Neuronal stem cell (in vitro differentiated cells): ENCODE measurements around the gene SLC66A2.
A peak's percentile ranks its signal among the peaks of the same experiment; 100 is the strongest.

ENCODE experiments used
- DNase-seq: peaks from one replicate; pipeline ENCODE4 v3.0.0-alpha.2; 2013; ENCODE audit warnings: low spot score
- H2AFZ ChIP-seq: one replicate; pipeline ENCODE4 v1.6.1; 2013; ENCODE audit warnings: mild to moderate bottlenecking, low read length, inconsistent platforms
- H2AK5ac ChIP-seq: 2 replicates; pipeline ENCODE4 v1.6.1; 2013; ENCODE audit warnings: low read depth, mild to moderate bottlenecking, inconsistent platforms, low read length, moderate library complexity, mixed read lengths
- H2BK120ac ChIP-seq: 2 replicates; pipeline ENCODE4 v1.6.1; 2013; ENCODE audit warnings: low read depth, mild to moderate bottlenecking, inconsistent platforms, low read length, moderate library complexity, mixed read lengths
- H2BK12ac ChIP-seq: one replicate; pipeline ENCODE4 v1.6.1; 2013; ENCODE audit warnings: low read length, inconsistent platforms
- H2BK15ac ChIP-seq: 2 replicates; pipeline ENCODE4 v1.6.1; 2013; ENCODE audit warnings: mild to moderate bottlenecking, low read length, inconsistent platforms, mixed read lengths
- H2BK5ac ChIP-seq: one replicate; pipeline ENCODE4 v1.6.1; 2013; ENCODE audit warnings: inconsistent platforms, mild to moderate bottlenecking, low read length, moderate library complexity
- H3K14ac ChIP-seq: one replicate; pipeline ENCODE4 v1.6.1; 2013; ENCODE audit warnings: low read length, inconsistent platforms
- H3K18ac ChIP-seq: 2 replicates; pipeline ENCODE4 v1.6.1; 2013; ENCODE audit warnings: low read length, inconsistent platforms
- H3K23ac ChIP-seq: 2 replicates; pipeline ENCODE4 v1.6.1; 2013; ENCODE audit warnings: low read depth, mild to moderate bottlenecking, mixed read lengths, low read length, inconsistent platforms; ENCODE audit not compliant: poor library complexity
- H3K27ac ChIP-seq: replicated peaks from 3 replicates; pipeline ENCODE4 v1.5.1; 2013; ENCODE audit warnings: low read length, inconsistent platforms
- H3K27me3 ChIP-seq, 3 experiments: 2 replicates each; pipeline ENCODE4 v1.6.1; 2013; ENCODE audit warnings: low read length in 3 of 3, mild to moderate bottlenecking in 2 of 3, inconsistent platforms in 1 of 3, low read depth in 1 of 3, mixed read lengths in 1 of 3, moderate library complexity in 1 of 3; ENCODE audit not compliant: control insufficient read depth in 3 of 3, insufficient read depth in 3 of 3
- H3K36me3 ChIP-seq, 2 donors: replicated peaks in 1 of 2; 2 replicates each; pipeline ENCODE4 v1.6.1; 2013; ENCODE audit warnings: low read length in 2 of 2; ENCODE audit not compliant: control insufficient read depth in 2 of 2, insufficient read depth in 2 of 2
- H3K4ac ChIP-seq: 2 replicates; pipeline ENCODE4 v1.6.1; 2013; ENCODE audit warnings: inconsistent platforms, mild to moderate bottlenecking, low read length, moderate library complexity
- H3K4me1 ChIP-seq, 2 donors: 1 replicate in 1 of 2; 2 replicates in 1 of 2; pipeline ENCODE4 v1.6.1; 2013; ENCODE audit warnings: low read length in 2 of 2, low read depth in 1 of 2; ENCODE audit not compliant: control insufficient read depth in 2 of 2, insufficient read depth in 1 of 2
- H3K4me2 ChIP-seq: one replicate; pipeline ENCODE4 v1.6.1; 2013; ENCODE audit warnings: mild to moderate bottlenecking, low read length, inconsistent platforms; ENCODE audit not compliant: insufficient read depth, poor library complexity, severe bottlenecking
- H3K4me3 ChIP-seq, 2 donors: 2 replicates each; pipeline ENCODE4 v1.5.1; 2013; ENCODE audit warnings: low read length in 2 of 2, mild to moderate bottlenecking in 2 of 2, inconsistent platforms in 1 of 2, moderate library complexity in 1 of 2
- H3K79me1 ChIP-seq: one replicate; pipeline ENCODE4 v1.6.1; 2013; ENCODE audit warnings: low read depth, mild to moderate bottlenecking, inconsistent platforms, low read length, moderate library complexity
- H3K9ac ChIP-seq: one replicate; pipeline ENCODE4 v1.6.1; 2013; ENCODE audit warnings: mild to moderate bottlenecking, low read depth, low read length, inconsistent platforms; ENCODE audit not compliant: poor library complexity
- H3K9me3 ChIP-seq, 2 donors: replicated peaks in 1 of 2; 2 replicates each; pipeline versions ENCODE3 to v1.6.1; 2013; ENCODE audit warnings: low read length in 2 of 2, mild to moderate bottlenecking in 2 of 2, inconsistent platforms in 1 of 2, low read depth in 1 of 2, mixed read lengths in 1 of 2, moderate library complexity in 1 of 2; ENCODE audit not compliant: control insufficient read depth in 2 of 2, insufficient read depth in 1 of 2
- H4K8ac ChIP-seq: one replicate; pipeline ENCODE4 v1.6.1; 2013; ENCODE audit warnings: low read depth, mild to moderate bottlenecking, inconsistent platforms, low read length, moderate library complexity
- H4K91ac ChIP-seq: one replicate; pipeline ENCODE4 v1.6.1; 2013; ENCODE audit warnings: low read length, low read depth, mild to moderate bottlenecking, inconsistent platforms; ENCODE audit not compliant: poor library complexity
- WGBS, 2 donors: extraction: QIAGEN DNeasy Blood & Tissue Kit; methylation state at CpG; one replicate each; pipeline ENCODE4 v1.1.7; 2013; ENCODE audit warnings: missing lambda C conversion rate in 2 of 2, mixed read lengths in 1 of 2; ENCODE audit not compliant: insufficient read length in 2 of 2, insufficient replicate concordance in 1 of 2; ENCODE audit errors: extremely low coverage in 2 of 2; 5-methylcytosine and 5-hydroxymethylcytosine counted together

The SLC66A2 gene

DNA sequence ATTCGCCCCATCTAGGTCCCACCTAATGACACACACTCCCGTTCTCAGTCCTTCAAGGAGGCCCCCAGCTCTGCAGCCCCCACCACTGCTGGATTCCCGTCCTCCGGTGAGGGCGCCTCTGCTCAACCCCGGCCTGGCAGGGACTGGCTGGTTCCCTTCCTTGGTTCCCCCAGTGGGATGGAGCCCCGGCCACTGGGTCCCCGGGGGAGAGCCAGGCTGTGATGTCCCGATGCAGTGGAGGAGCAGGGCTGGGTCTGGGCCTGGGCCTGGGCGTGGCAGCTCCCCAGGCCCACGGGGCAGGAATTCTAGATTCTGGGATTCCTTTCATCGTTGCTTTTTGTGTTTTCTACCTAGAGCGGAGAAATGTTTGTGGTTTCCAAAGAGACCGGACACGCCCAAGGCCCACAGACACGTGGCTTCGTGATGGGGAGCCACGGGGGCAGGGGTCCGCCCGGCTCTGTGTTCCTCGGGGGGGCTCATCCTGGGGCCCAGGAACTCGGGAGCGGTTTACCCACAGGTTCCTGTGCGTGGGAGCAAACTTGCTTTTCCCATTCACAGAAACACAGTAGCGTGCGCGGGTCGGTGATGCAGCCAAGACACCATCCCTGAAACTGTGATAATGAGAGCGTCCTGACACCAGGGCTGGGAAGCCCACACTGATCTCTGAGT is 67.0 kb downstream of the SLC66A2 start:
- H3K36me3 ChIP-seq = no peaks in the 10 kb centered on the region
- peak overlapping the region; percentile 13 for H2BK5ac ChIP-seq
- H3K4ac ChIP-seq = no peak overlapping the region
- no peak overlapping the region for H4K8ac ChIP-seq
- H3K23ac ChIP-seq = no peak overlapping the region
- H3K4me2 ChIP-seq = no peak overlapping the region
- H3K14ac ChIP-seq = no peak overlapping the region
- no peak overlapping the region for H2AFZ ChIP-seq
- no peak overlapping the region for H2BK120ac ChIP-seq
- H3K27me3 ChIP-seq = no peaks in the 10 kb centered on the region
- no peak overlapping the region for H2AK5ac ChIP-seq
- WGBS, 2 donors = no CpG with 5 or more reads among the region's 29 CpGs
- no peak overlapping the region for H3K18ac ChIP-seq
- H3K4me1 ChIP-seq = no peaks in the 10 kb centered on the region
- H4K91ac ChIP-seq = no peak overlapping the region
- no peaks in the 10 kb centered on the region for H3K79me1 ChIP-seq
- DNase-seq = no peak
- no peak overlapping the region for H3K4me3 ChIP-seq
- H3K9me3 ChIP-seq = peaks cover 0 to 15% of the 10 kb centered on the region in 2 donors
- H3K27ac ChIP-seq = no peak overlapping the region
- H3K9ac ChIP-seq = no peak overlapping the region
- no peak overlapping the region for H2BK12ac ChIP-seq
- H2BK15ac ChIP-seq = no peak overlapping the region

DNA sequence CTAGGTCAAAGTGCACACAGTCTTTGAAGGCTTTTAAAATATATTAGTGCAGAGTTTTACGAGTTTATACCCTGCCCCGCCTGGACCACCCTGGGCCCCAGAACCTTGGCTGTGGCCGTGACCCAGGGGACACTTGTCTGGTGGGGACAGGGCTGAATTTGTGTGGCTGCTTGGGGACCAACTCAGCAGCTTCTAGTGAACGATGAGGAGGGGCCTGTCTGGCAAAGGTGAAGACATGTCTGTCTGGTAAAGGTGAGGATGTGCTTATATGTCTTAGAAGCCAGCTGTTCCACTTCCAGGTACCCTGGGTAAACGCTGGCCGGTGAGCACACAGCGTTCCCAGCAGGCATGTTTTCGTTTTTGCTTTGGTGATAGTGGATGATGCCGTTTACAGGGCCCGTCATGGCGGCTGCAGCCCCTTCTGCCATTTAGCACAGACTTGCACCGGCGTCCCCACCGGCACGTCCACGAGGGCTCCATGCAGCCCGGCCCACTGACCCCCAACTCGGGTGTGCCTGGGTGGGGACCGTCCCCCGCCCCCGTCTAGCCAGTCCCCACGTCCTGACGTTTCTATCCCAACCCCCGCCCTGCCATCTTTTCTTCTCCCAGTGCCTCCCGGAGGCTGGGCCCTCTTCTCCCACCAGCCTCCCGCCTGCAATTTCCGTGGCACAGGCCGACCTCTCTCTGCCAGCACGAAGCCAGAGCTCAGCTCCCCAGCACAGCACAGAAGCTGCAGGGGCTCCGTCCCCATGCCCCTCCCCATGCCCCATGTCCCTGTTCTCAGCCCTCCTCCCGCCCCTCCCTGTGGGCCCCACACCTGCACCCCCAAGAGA is 67.8 kb downstream of the SLC66A2 start:
- no peak overlapping the region for H3K4me2 ChIP-seq
- H2AK5ac ChIP-seq = peak overlapping the region; percentile 18
- H3K4me3 ChIP-seq = peak overlapping the region in 1 of 2 donors; percentile 50
- H2BK120ac ChIP-seq = no peak overlapping the region
- H3K36me3 ChIP-seq = no peaks in the 10 kb centered on the region
- H3K4ac ChIP-seq = no peak overlapping the region
- H3K23ac ChIP-seq = no peak overlapping the region
- H3K18ac ChIP-seq = peak overlapping the region; percentile 59
- H3K79me1 ChIP-seq = no peaks in the 10 kb centered on the region
- no peak overlapping the region for H2BK12ac ChIP-seq
- H3K9ac ChIP-seq = no peak overlapping the region
- H3K27ac ChIP-seq = no peak overlapping the region
- H3K9me3 ChIP-seq = peaks cover 0 to 15% of the 10 kb centered on the region in 2 donors
- no peaks in the 10 kb centered on the region for H3K4me1 ChIP-seq
- H2BK5ac ChIP-seq = peak overlapping the region; percentile 13
- H2AFZ ChIP-seq = no peak overlapping the region
- H3K14ac ChIP-seq = no peak overlapping the region
- no peaks in the 10 kb centered on the region for H3K27me3 ChIP-seq
- no CpG with 5 or more reads among the region's 31 CpGs for WGBS, 2 donors
- no peak overlapping the region for H2BK15ac ChIP-seq
- H4K91ac ChIP-seq = no peak overlapping the region
- no peak for DNase-seq
- H4K8ac ChIP-seq = no peak overlapping the region

DNA sequence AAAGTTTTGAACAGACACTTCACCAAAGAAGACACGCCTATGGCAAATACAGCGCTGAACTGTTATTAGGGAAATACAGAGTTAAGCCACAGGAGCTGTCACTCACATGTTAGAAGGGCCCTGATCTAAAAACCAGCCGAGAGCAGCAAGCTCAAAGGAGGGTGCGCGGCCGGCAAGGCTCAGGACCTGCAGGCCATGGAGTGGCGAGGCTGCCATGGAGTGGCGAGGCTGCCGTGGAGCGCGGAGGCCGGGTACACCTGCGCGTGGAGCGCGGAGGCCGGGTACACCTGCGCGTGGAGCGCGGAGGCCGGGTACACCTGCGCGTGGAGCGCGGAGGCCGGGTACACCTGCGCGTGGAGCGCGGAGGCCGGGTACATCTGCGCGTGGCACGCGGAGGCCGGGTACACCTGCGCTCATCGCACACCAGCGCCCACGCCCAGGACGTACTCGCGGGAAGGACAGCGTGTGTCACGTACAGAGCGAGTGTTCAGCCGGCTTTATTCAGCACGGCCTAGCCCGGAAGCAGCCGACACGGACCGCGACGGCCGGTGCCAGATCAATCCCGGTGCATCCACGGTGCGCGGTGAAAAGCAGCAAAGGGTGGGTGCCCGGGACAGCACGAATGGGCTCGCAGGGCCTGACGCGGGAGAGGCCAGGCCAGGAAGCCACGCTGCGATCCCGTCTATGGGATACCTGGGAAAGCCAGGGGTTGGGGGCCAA is 68.8 kb downstream of the SLC66A2 start:
- Histone ChIP-seq H2BK5ac (no peak overlapping the region), H4K91ac (no peak overlapping the region), H3K4me1 (no peaks in the 10 kb centered on the region), H2AK5ac (no peak overlapping the region), H3K18ac (no peak overlapping the region), H4K8ac (peak overlapping the region; percentile 43), H3K27me3 (peaks cover 0 to 2% (median 0%) of the 10 kb centered on the region in 3 experiments), H2AFZ (no peak overlapping the region), H2BK120ac (no peak overlapping the region), H3K23ac (peak overlapping the region; percentile 80), H3K36me3 (no peaks in the 10 kb centered on the region), H3K9me3 (peaks cover 0 to 10% of the 10 kb centered on the region in 2 donors), H3K4me3 (peak overlapping the region in 1 of 2 donors; percentile 34), H3K4me2 (no peak overlapping the region), H3K79me1 (no peaks in the 10 kb centered on the region), H3K4ac (no peak overlapping the region), H3K14ac (peak overlapping the region; percentile 71), H3K9ac (no peak overlapping the region), H2BK12ac (no peak overlapping the region), H2BK15ac (no peak overlapping the region), H3K27ac (no peak overlapping the region)
- WGBS, 2 donors = no CpG with 5 or more reads among the region's 68 CpGs
- DNase-seq = no peak

DNA sequence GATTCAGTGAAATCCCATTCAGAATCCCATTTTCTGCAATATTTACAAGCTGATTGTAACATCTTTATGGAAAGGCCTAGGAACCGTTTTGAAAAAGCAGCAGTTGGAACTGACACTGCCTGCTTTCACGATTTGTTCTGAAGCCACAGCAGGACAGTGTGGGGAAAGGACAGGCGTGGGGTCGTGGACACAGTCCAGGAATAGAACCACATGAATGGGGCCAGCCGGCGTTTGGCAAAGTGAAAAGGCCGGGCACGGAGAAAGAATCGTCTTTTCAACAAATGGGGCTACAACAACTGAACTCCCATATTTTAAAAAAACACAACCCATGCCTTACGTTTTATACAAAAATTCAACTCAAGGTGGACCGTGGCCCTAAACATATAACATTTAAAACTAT is 69.8 kb downstream of the SLC66A2 start:
- no CpG with 5 or more reads among the region's 11 CpGs for WGBS, 2 donors
- Histone ChIP-seq H4K8ac (no peak overlapping the region), H3K4ac (no peak overlapping the region), H3K4me3 (no peak overlapping the region), H2AK5ac (no peak overlapping the region), H3K36me3 (no peaks in the 10 kb centered on the region), H3K27ac (no peak overlapping the region), H3K14ac (no peak overlapping the region), H2BK15ac (no peak overlapping the region), H3K4me2 (no peak overlapping the region), H2BK120ac (no peak overlapping the region), H3K23ac (no peak overlapping the region), H3K4me1 (peaks cover 0 to 4% of the 10 kb centered on the region in 2 donors), H3K9ac (no peak overlapping the region), H2AFZ (no peak overlapping the region), H4K91ac (no peak overlapping the region), H3K9me3 (peaks cover 0 to 4% of the 10 kb centered on the region in 2 donors), H2BK12ac (no peak overlapping the region), H2BK5ac (no peak overlapping the region), H3K27me3 (peaks cover 0 to 8% (median 0%) of the 10 kb centered on the region in 3 experiments), H3K79me1 (no peaks in the 10 kb centered on the region), H3K18ac (no peak overlapping the region)
- no peak for DNase-seq
